ENCODE results near the gene RAPGEF3.

DNA sequence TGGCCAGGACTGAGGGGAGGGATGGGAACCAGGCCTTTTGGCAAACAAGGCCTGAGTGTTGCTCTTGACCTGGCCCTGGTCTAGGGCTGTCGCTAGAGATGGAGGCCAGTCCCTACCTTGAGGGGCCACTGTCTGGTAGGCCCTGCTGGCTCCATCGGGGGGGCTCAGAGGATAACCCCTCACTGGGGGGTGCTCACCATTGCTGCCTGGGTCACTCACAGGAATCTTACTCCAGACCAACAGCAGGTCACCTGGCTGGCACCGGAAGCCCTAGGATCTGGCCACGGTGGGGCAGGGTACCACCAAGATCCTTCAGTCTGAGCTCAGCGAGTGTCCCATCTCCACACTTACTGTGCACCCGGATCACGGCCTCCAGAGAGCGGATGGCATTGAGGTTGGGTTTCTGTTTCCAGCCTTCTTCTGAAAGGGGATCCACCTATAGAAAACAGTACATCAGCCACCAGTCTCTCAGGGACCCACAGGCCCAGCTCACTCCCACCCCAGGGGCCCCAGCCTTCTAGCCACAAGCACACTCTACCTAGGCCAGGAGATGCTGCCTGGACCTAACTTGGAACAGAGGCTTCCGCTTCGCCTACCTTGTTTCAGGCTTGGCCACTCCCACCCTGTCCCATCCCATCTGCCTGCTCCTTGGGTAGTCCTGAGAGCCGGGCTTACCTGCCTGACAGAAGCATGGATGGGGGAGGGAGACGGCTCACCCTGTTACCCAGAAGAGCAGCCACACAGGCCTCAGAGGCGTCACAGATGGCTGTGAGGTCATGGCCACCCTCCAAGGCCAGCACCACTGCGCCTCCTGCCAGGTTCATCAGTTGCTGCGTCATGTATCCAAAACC lies 26.6 kb upstream of the RAPGEF3 start:
- TF ChIP-seq, protein P1, sequence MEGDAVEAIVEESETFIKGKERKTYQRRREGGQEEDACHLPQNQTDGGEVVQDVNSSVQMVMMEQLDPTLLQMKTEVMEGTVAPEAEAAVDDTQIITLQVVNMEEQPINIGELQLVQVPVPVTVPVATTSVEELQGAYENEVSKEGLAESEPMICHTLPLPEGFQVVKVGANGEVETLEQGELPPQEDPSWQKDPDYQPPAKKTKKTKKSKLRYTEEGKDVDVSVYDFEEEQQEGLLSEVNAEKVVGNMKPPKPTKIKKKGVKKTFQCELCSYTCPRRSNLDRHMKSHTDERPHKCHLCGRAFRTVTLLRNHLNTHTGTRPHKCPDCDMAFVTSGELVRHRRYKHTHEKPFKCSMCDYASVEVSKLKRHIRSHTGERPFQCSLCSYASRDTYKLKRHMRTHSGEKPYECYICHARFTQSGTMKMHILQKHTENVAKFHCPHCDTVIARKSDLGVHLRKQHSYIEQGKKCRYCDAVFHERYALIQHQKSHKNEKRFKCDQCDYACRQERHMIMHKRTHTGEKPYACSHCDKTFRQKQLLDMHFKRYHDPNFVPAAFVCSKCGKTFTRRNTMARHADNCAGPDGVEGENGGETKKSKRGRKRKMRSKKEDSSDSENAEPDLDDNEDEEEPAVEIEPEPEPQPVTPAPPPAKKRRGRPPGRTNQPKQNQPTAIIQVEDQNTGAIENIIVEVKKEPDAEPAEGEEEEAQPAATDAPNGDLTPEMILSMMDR (conservative IDR thresholded peaks at IDR 0.05; ENCODE audit: low read length): no peak
- no peak for TF ChIP-seq EZH2phosphoT487 (IDR thresholded peaks at IDR 0.05; ENCODE audit: borderline replicate concordance)
